HG02943 (cell line): ENCODE measurements around the gene FAM170B.

ENCODE experiments used
- ATAC-seq: cut with Tn5 transposase; IDR thresholded peaks from one replicate; pipeline ENCODE4 v1.9.1; 2021; ENCODE audit warnings: mild to moderate bottlenecking, low read depth, moderate library complexity; ENCODE audit not compliant: unreplicated experiment

The FAM170B gene

GRCh38 chr10:49131507-49132361, 2.1 kb downstream of the FAM170B start:
- no peak for ATAC-seq

GRCh38 chr10:49129376-49129775, 4.4 kb downstream of the FAM170B start:
- no peak for ATAC-seq

- no peak for ATAC-seq
These were observed 5.0 kb downstream of the FAM170B start for GRCh38 chr10:49128854-49129253.

GRCh38 chr10:49123981-49124950, 9.6 kb downstream of the FAM170B start:
- no peak for ATAC-seq

- no peak for ATAC-seq
These were observed 12.9 kb downstream of the FAM170B start for GRCh38 chr10:49120911-49121310.

- ATAC-seq, result no peak
These were observed 14.1 kb downstream of the FAM170B start for GRCh38 chr10:49119746-49120145.

- no peak for ATAC-seq
These were observed 15.3 kb downstream of the FAM170B start for GRCh38 chr10:49118430-49119074.

- ATAC-seq, result no peak
These were observed 16.3 kb downstream of the FAM170B start for GRCh38 chr10:49117376-49118070.

- ATAC-seq, result no peak
These were observed 17.1 kb downstream of the FAM170B start for GRCh38 chr10:49116509-49117375.

- ATAC-seq, result no peak
These were observed 17.9 kb downstream of the FAM170B start for GRCh38 chr10:49115796-49116508.

GRCh38 chr10:49115015-49115795, 18.6 kb downstream of the FAM170B start, which contains the start of gene VSTM4:
Gene VSTM4 (minus strand): TSS chr10:49115522. CDS start chr10:49115485, 37 bp downstream.
- no peak for ATAC-seq

GRCh38 chr10:49114718-49115014, 19.2 kb downstream of the FAM170B start:
- ATAC-seq, result no peak

- no peak for ATAC-seq
These were observed 20.1 kb downstream of the FAM170B start for GRCh38 chr10:49113741-49114141.

GRCh38 chr10:49112851-49113250, 21.0 kb downstream of the FAM170B start:
- no peak for ATAC-seq

- ATAC-seq, result no peak
These were observed 21.7 kb downstream of the FAM170B start for GRCh38 chr10:49112098-49112497.

GRCh38 chr10:49111320-49111698, 22.5 kb downstream of the FAM170B start:
- ATAC-seq, result no peak

- no peak for ATAC-seq
These were observed 23.0 kb downstream of the FAM170B start for GRCh38 chr10:49110684-49111319.
